GM23338 (cell line): ENCODE measurements around the gene ARMC5.

Experiments
- CREB1 ChIP-seq: fragments of 250-450 bp; sonication (Bioruptor Pico); IDR thresholded peaks from 2 replicates; pipeline ENCODE4 v1.5.0; 2020; ENCODE audit warnings: low read depth, mild to moderate bottlenecking, moderate library complexity
- CTCF ChIP-seq, 2 experiments: fragments of 200-600 bp in 1 of 2; sonication (generic) in 1 of 2; conservative IDR thresholded peaks; 2 replicates each; pipeline versions ENCODE4 v1.5.1 to v1.6.1; 2016 to 2017; ENCODE audit warnings: antibody characterized with exemption in 2 of 2, low read depth in 2 of 2, mild to moderate bottlenecking in 2 of 2, moderate library complexity in 1 of 2
- EZH2 ChIP-seq: fragments of 200-600 bp; sonication (generic); IDR thresholded peaks from one replicate; pipeline ENCODE4 v1.8.0; 2017; ENCODE audit warnings: antibody characterized with exemption, mild to moderate bottlenecking, low read depth; ENCODE audit not compliant: unreplicated experiment
- EZH2phosphoT487 ChIP-seq: fragments of 200-600 bp; sonication (generic); IDR thresholded peaks from one replicate; pipeline ENCODE4 v1.8.1; 2018; ENCODE audit warnings: antibody characterized with exemption; ENCODE audit not compliant: unreplicated experiment
- JUNB ChIP-seq: IDR thresholded peaks from one replicate; pipeline ENCODE4 v1.6.1; 2016; ENCODE audit warnings: antibody characterized with exemption; ENCODE audit not compliant: unreplicated experiment
- POLR2AphosphoS5 ChIP-seq: IDR thresholded peaks from 2 replicates; pipeline ENCODE4 v1.6.1; 2016; ENCODE audit warnings: antibody characterized with exemption, low read depth
- REST ChIP-seq: IDR thresholded peaks from one replicate; pipeline ENCODE4 v1.6.1; 2018; ENCODE audit warnings: antibody characterized with exemption; ENCODE audit not compliant: unreplicated experiment
- STAT1 ChIP-seq: IDR thresholded peaks from one replicate; pipeline ENCODE4 v1.6.1; 2016; ENCODE audit warnings: antibody characterized with exemption; ENCODE audit not compliant: unreplicated experiment
- ZNF331 ChIP-seq: fragments of 250-450 bp; sonication (Bioruptor Pico); IDR thresholded peaks from 2 replicates; pipeline ENCODE4 v1.5.0; 2020; ENCODE audit warnings: low read depth, mild to moderate bottlenecking, moderate library complexity
- ZNF462 ChIP-seq: fragments of 250-450 bp; sonication (Bioruptor Pico); IDR thresholded peaks from 2 replicates; pipeline ENCODE4 v1.5.0; 2020; ENCODE audit warnings: mild to moderate bottlenecking, moderate library complexity

- no peak for TF ChIP-seq CTCF (conservative IDR thresholded peaks at IDR 0.05; ENCODE audit: low read depth in 2 of 2)
- no peak for TF ChIP-seq EZH2
- no peak for TF ChIP-seq ZNF331 (CRISPR knock-in tag)
- TF ChIP-seq EZH2phosphoT487 = no peak
- no peak for TF ChIP-seq POLR2AphosphoS5
- TF ChIP-seq REST = no peak
- no peak for TF ChIP-seq CREB1 (CRISPR knock-in tag)
- TF ChIP-seq JUNB = no peak
- no peak for TF ChIP-seq STAT1
- TF ChIP-seq ZNF462 (CRISPR knock-in tag) = no peak
These were observed 6.6 kb downstream of the ARMC5 start for GRCh38 chr16:31465788-31466370.
